Measurements from ENCODE around the gene KCNQ1OT1. TPM values are rescaled to one million over a fixed set of nuclear protein-coding genes. Genes with fewer than 3 reads are reported as not detected.

The KCNQ1OT1 gene
- total RNA-seq, 1 donor from 2014 or later: 0.54 TPM

- DNase-seq (ENCODE audit: low read depth): no peak
- Histone ChIP-seq H3K27me3 (ENCODE audit: control insufficient read depth, insufficient read depth, low read length) (no peaks in the 10 kb centered on the region), H3K4me3 (ENCODE audit: low read depth, low read length) (no peak overlapping the region), H3K36me3 (ENCODE audit: control insufficient read depth, insufficient read depth, low read length) (no peaks in the 10 kb centered on the region)
- TF ChIP-seq CTCF (IDR thresholded peaks at IDR 0.05; ENCODE audit: insufficient read depth, low read length, poor library complexity, severe bottlenecking): no peak
These were observed 9.9 kb downstream of the KCNQ1OT1 start for GRCh38 chr11:2689651-2690575.

GRCh38 chr11:2688381-2689231 lies 11.2 kb downstream of the KCNQ1OT1 start:
- Histone ChIP-seq H3K4me3 (ENCODE audit: low read depth, low read length) (no peak overlapping the region), H3K36me3 (ENCODE audit: control insufficient read depth, insufficient read depth, low read length) (no peaks in the 10 kb centered on the region), H3K27me3 (ENCODE audit: control insufficient read depth, insufficient read depth, low read length) (no peaks in the 10 kb centered on the region)
- no peak for TF ChIP-seq CTCF (IDR thresholded peaks at IDR 0.05; ENCODE audit: insufficient read depth, low read length, poor library complexity, severe bottlenecking)
- DNase-seq (ENCODE audit: low read depth): no peak

- no peak overlapping the region for H3K4me3 ChIP-seq (ENCODE audit: low read depth, low read length)
- no peak for DNase-seq (ENCODE audit: low read depth)
- no peaks in the 10 kb centered on the region for H3K36me3 ChIP-seq (ENCODE audit: control insufficient read depth, insufficient read depth, low read length)
- no peak for TF ChIP-seq CTCF (IDR thresholded peaks at IDR 0.05; ENCODE audit: insufficient read depth, low read length, poor library complexity, severe bottlenecking)
- no peaks in the 10 kb centered on the region for H3K27me3 ChIP-seq (ENCODE audit: control insufficient read depth, insufficient read depth, low read length)
These were observed 12.0 kb downstream of the KCNQ1OT1 start for GRCh38 chr11:2687782-2688191.

GRCh38 chr11:2687223-2687530 lies 12.6 kb downstream of the KCNQ1OT1 start:
- no peak for TF ChIP-seq CTCF (IDR thresholded peaks at IDR 0.05; ENCODE audit: insufficient read depth, low read length, poor library complexity, severe bottlenecking)
- H3K36me3 ChIP-seq (ENCODE audit: control insufficient read depth, insufficient read depth, low read length): no peaks in the 10 kb centered on the region
- no peaks in the 10 kb centered on the region for H3K27me3 ChIP-seq (ENCODE audit: control insufficient read depth, insufficient read depth, low read length)
- no peak overlapping the region for H3K4me3 ChIP-seq (ENCODE audit: low read depth, low read length)
- no peak for DNase-seq (ENCODE audit: low read depth)

- H3K27me3 ChIP-seq (ENCODE audit: control insufficient read depth, insufficient read depth, low read length): no peaks in the 10 kb centered on the region
- no peak for TF ChIP-seq CTCF (IDR thresholded peaks at IDR 0.05; ENCODE audit: insufficient read depth, low read length, poor library complexity, severe bottlenecking)
These were observed 13.2 kb downstream of the KCNQ1OT1 start for GRCh38 chr11:2686360-2687222.

More at GRCh38 chr11:2686360-2687222, 13.2 kb downstream of the KCNQ1OT1 start:
- Histone ChIP-seq H3K4me3 (ENCODE audit: low read depth, low read length) (no peak overlapping the region), H3K36me3 (ENCODE audit: control insufficient read depth, insufficient read depth, low read length) (no peaks in the 10 kb centered on the region)
- DNase-seq (ENCODE audit: low read depth): no peak

Data from kidney epithelial cell (primary cell).